Liver (tissue), 9 donors: ENCODE data around the gene ZNF8. TPM values are rescaled to one million over a fixed set of nuclear protein-coding genes. Genes with fewer than 3 reads are reported as not detected.

Source experiments
- DNase-seq: peaks from one replicate; pipeline ENCODE4 v3.0.0-alpha.2; 2017; ENCODE audit warnings: low spot score
- H3K27ac ChIP-seq, 2 donors: one replicate each; pipeline ENCODE4 v1.7.0; 2013; ENCODE audit warnings: inconsistent platforms in 2 of 2, low read length in 2 of 2, control low read depth in 1 of 2, low read depth in 1 of 2, mild to moderate bottlenecking in 1 of 2
- H3K27me3 ChIP-seq, 4 donors: one replicate each; pipeline versions ENCODE4 v1.6.1 to v1.7.0; 2013; ENCODE audit warnings: low read length in 3 of 4, inconsistent platforms in 1 of 4, mild to moderate bottlenecking in 1 of 4, moderate library complexity in 1 of 4; ENCODE audit not compliant: control insufficient read depth in 4 of 4, insufficient read depth in 4 of 4
- H3K36me3 ChIP-seq, 4 donors: one replicate each; pipeline versions ENCODE4 v1.6.1 to v1.7.0; 2013; ENCODE audit warnings: low read length in 3 of 4, mild to moderate bottlenecking in 3 of 4, low read depth in 1 of 4, moderate library complexity in 1 of 4; ENCODE audit not compliant: control insufficient read depth in 4 of 4, insufficient read depth in 3 of 4
- H3K4me1 ChIP-seq, 4 donors: one replicate each; pipeline versions ENCODE4 v1.6.1 to v1.7.0; 2013; ENCODE audit warnings: low read length in 3 of 4, mild to moderate bottlenecking in 3 of 4, moderate library complexity in 1 of 4; ENCODE audit not compliant: control insufficient read depth in 4 of 4, insufficient read depth in 4 of 4
- H3K4me3 ChIP-seq, 3 donors: one replicate each; pipeline versions ENCODE4 v1.6.1 to v1.7.0; 2013; ENCODE audit warnings: low read length in 3 of 3, control low read depth in 1 of 3, low read depth in 1 of 3, mild to moderate bottlenecking in 1 of 3
- H3K9ac ChIP-seq, 2 donors: one replicate each; pipeline ENCODE4 v1.7.0; 2013; ENCODE audit warnings: low read length in 2 of 2, mild to moderate bottlenecking in 2 of 2, moderate library complexity in 2 of 2, control low read depth in 1 of 2, low read depth in 1 of 2
- H3K9me3 ChIP-seq, 4 donors: one replicate each; pipeline versions ENCODE4 v1.6.1 to v1.7.0; 2013; ENCODE audit warnings: low read length in 3 of 4; ENCODE audit not compliant: control insufficient read depth in 4 of 4
- FOXA1 ChIP-seq: IDR thresholded peaks from 2 replicates; pipeline ENCODE4 v1.6.1; 2016; ENCODE audit warnings: antibody characterized with exemption
- FOXA2 ChIP-seq: IDR thresholded peaks from 2 replicates; pipeline ENCODE4 v1.6.1; 2016; ENCODE audit warnings: antibody characterized with exemption
- GABPA ChIP-seq, 2 donors: IDR thresholded peaks in 1 of 2; conservative IDR thresholded peaks in 1 of 2; 2 replicates each; pipeline ENCODE4 v1.6.1; 2016; ENCODE audit warnings: antibody characterized with exemption in 2 of 2, mild to moderate bottlenecking in 1 of 2, moderate library complexity in 1 of 2
- HNF4A ChIP-seq, 2 donors: conservative IDR thresholded peaks; 2 replicates each; pipeline ENCODE4 v1.6.1; 2016; ENCODE audit warnings: antibody characterized with exemption in 2 of 2, mild to moderate bottlenecking in 2 of 2
- HNF4G ChIP-seq: IDR thresholded peaks from 2 replicates; pipeline ENCODE4 v1.6.1; 2016; ENCODE audit warnings: antibody characterized with exemption
- JUND ChIP-seq, 2 donors: IDR thresholded peaks; 2 replicates each; pipeline ENCODE4 v1.6.1; 2016; ENCODE audit warnings: antibody characterized with exemption in 2 of 2
- NR2F2 ChIP-seq: IDR thresholded peaks from 2 replicates; pipeline ENCODE4 v1.6.1; 2016; ENCODE audit warnings: antibody characterized with exemption
- RAD21 ChIP-seq, 2 donors: IDR thresholded peaks; 2 replicates each; pipeline ENCODE4 v1.6.1; 2016; ENCODE audit warnings: antibody characterized with exemption in 2 of 2, mild to moderate bottlenecking in 2 of 2
- RXRA ChIP-seq, 2 donors: IDR thresholded peaks; 2 replicates each; pipeline ENCODE4 v1.6.1; 2017 to 2018; ENCODE audit warnings: antibody characterized with exemption in 2 of 2, mild to moderate bottlenecking in 1 of 2
- SP1 ChIP-seq: IDR thresholded peaks from 2 replicates; pipeline ENCODE4 v1.6.1; 2018; ENCODE audit warnings: antibody characterized with exemption, mild to moderate bottlenecking
- YY1 ChIP-seq: IDR thresholded peaks from 2 replicates; pipeline ENCODE4 v1.6.1; 2016; ENCODE audit warnings: antibody characterized with exemption, mild to moderate bottlenecking
- WGBS: extraction: QIAGEN DNeasy Blood & Tissue Kit; methylation state at CpG from one replicate; pipeline ENCODE4 v1.1.7; 2013; 5-methylcytosine and 5-hydroxymethylcytosine counted together
- polyA plus RNA-seq, 2 donors: library from polyadenylated mRNA; stranded (reverse) in 1 of 2; unstranded in 1 of 2; fragments of 200-250 nt in 1 of 2; fragments of >200 nt in 1 of 2; fragmentation: Nextera tagmentation in 1 of 2; extraction: Ambion mirVana in 1 of 2; gene quantifications; one replicate each; pipeline versions ENCODE4 v1.2.1 to v1.2.3, GENCODE V29; 2013 to 2015
- total RNA-seq, 2 donors: library from RNA; depleted of rRNA; stranded (reverse); fragments of >200 nt; gene quantifications; one replicate each; pipeline ENCODE4 v1.2.3, GENCODE V29; 2014
- TF ChIP-seq, protein P1 (sequence below): IDR thresholded peaks from 2 replicates; pipeline ENCODE4 v1.6.1; 2016; ENCODE audit warnings: antibody characterized with exemption
- TF ChIP-seq, protein P2 (sequence below): IDR thresholded peaks from 2 replicates; pipeline ENCODE4 v1.6.1; 2016; ENCODE audit warnings: antibody characterized with exemption, mild to moderate bottlenecking
- TF ChIP-seq, protein P3 (sequence below): fragments of 150-350 bp; IDR thresholded peaks from 2 replicates; pipeline ENCODE4 v1.5.1; 2017; ENCODE audit warnings: improper control_type of control experiment, low read depth, low read length; ENCODE audit not compliant: missing input control
- TF ChIP-seq, protein P4 (sequence below): IDR thresholded peaks from 2 replicates; pipeline ENCODE4 v1.6.1; 2016; ENCODE audit warnings: antibody characterized with exemption
- donor health status: healthy.
- donor health status: healthy.
- donor health status: healthy.
- donor health status: healthy.
- donor health status: healthy.

Gene ZNF8
- total and polyA plus RNA-seq, 4 donors = 0.37 to 4.6 (median 1.6) TPM

- no peak for DNase-seq
- Histone ChIP-seq H3K36me3 (no peaks in the 10 kb centered on the region), H3K27ac (no peak overlapping the region), H3K27me3 (no peaks in the 10 kb centered on the region), H3K9me3 (no peaks in the 10 kb centered on the region), H3K9ac (no peak overlapping the region), H3K4me3 (no peak overlapping the region), H3K4me1 (peaks cover 2 to 44% (median 33%) of the 10 kb centered on the region in 4 donors)
- WGBS = 91% methylated on average over 6 of the region's 6 CpGs
- TF ChIP-seq, protein P1, sequence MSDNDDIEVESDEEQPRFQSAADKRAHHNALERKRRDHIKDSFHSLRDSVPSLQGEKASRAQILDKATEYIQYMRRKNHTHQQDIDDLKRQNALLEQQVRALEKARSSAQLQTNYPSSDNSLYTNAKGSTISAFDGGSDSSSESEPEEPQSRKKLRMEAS = no peak
These were observed 46.7 kb downstream of the ZNF8 start for GRCh38 chr19:58325311-58326022.

DNA sequence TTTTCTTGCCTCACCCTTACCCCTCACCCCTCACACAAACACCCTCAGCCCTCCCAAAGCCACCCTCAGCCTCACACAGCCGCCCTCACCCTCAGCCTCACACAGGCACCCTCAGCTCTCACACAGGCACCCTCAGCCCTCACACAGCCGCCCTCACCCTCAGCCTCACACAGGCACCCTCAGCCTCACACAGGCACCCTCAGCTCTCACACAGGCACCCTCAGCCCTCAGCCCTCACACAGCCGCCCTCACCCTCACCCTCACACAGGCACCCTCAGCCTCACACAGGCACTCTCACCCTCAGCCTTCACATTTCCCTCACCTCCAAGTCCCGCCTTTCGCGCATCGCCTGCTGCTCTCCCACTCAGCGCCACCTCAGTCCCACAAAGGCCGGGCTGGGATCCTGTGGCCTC, 47.8 kb downstream of the ZNF8 start:
- Histone ChIP-seq H3K36me3 (no peaks in the 10 kb centered on the region), H3K27ac (peak overlapping the region; percentile 95 to 97), H3K27me3 (no peaks in the 10 kb centered on the region), H3K4me1 (peaks cover 2 to 50% (median 39%) of the 10 kb centered on the region in 4 donors), H3K4me3 (peak overlapping the region; percentile 76 to 100 (median 84)), H3K9me3 (no peaks in the 10 kb centered on the region), H3K9ac (peak overlapping the region; percentile 54 to 90)
- 4% methylated on average over 9 of the region's 9 CpGs for WGBS
- no peak for DNase-seq
- TF ChIP-seq, protein P2, sequence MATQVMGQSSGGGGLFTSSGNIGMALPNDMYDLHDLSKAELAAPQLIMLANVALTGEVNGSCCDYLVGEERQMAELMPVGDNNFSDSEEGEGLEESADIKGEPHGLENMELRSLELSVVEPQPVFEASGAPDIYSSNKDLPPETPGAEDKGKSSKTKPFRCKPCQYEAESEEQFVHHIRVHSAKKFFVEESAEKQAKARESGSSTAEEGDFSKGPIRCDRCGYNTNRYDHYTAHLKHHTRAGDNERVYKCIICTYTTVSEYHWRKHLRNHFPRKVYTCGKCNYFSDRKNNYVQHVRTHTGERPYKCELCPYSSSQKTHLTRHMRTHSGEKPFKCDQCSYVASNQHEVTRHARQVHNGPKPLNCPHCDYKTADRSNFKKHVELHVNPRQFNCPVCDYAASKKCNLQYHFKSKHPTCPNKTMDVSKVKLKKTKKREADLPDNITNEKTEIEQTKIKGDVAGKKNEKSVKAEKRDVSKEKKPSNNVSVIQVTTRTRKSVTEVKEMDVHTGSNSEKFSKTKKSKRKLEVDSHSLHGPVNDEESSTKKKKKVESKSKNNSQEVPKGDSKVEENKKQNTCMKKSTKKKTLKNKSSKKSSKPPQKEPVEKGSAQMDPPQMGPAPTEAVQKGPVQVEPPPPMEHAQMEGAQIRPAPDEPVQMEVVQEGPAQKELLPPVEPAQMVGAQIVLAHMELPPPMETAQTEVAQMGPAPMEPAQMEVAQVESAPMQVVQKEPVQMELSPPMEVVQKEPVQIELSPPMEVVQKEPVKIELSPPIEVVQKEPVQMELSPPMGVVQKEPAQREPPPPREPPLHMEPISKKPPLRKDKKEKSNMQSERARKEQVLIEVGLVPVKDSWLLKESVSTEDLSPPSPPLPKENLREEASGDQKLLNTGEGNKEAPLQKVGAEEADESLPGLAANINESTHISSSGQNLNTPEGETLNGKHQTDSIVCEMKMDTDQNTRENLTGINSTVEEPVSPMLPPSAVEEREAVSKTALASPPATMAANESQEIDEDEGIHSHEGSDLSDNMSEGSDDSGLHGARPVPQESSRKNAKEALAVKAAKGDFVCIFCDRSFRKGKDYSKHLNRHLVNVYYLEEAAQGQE = no peak
- TF ChIP-seq, protein P3, sequence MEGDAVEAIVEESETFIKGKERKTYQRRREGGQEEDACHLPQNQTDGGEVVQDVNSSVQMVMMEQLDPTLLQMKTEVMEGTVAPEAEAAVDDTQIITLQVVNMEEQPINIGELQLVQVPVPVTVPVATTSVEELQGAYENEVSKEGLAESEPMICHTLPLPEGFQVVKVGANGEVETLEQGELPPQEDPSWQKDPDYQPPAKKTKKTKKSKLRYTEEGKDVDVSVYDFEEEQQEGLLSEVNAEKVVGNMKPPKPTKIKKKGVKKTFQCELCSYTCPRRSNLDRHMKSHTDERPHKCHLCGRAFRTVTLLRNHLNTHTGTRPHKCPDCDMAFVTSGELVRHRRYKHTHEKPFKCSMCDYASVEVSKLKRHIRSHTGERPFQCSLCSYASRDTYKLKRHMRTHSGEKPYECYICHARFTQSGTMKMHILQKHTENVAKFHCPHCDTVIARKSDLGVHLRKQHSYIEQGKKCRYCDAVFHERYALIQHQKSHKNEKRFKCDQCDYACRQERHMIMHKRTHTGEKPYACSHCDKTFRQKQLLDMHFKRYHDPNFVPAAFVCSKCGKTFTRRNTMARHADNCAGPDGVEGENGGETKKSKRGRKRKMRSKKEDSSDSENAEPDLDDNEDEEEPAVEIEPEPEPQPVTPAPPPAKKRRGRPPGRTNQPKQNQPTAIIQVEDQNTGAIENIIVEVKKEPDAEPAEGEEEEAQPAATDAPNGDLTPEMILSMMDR = no peak
- TF ChIP-seq SP1 (no peak), YY1 (no peak), HNF4A (conservative IDR thresholded peaks at IDR 0.05) (no peak), FOXA2 (no peak), JUND (IDR thresholded peaks at IDR 0.05) (no peak), FOXA1 (no peak), RAD21 (IDR thresholded peaks at IDR 0.05) (no peak), HNF4G (no peak), GABPA (IDR thresholded peaks at IDR 0.05 in 1 of 2, conservative IDR thresholded peaks at IDR 0.05 in 1 of 2) (no peak), RXRA (IDR thresholded peaks at IDR 0.05) (no peak), NR2F2 (no peak)
- TF ChIP-seq, protein P4, sequence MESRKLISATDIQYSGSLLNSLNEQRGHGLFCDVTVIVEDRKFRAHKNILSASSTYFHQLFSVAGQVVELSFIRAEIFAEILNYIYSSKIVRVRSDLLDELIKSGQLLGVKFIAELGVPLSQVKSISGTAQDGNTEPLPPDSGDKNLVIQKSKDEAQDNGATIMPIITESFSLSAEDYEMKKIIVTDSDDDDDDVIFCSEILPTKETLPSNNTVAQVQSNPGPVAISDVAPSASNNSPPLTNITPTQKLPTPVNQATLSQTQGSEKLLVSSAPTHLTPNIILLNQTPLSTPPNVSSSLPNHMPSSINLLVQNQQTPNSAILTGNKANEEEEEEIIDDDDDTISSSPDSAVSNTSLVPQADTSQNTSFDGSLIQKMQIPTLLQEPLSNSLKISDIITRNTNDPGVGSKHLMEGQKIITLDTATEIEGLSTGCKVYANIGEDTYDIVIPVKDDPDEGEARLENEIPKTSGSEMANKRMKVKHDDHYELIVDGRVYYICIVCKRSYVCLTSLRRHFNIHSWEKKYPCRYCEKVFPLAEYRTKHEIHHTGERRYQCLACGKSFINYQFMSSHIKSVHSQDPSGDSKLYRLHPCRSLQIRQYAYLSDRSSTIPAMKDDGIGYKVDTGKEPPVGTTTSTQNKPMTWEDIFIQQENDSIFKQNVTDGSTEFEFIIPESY = no peak
